Hematopoietic multipotent progenitor cell treated with erythropoietin and hydrocortisone succinate and interleukin-3 and kit ligand, for 4 days (in vitro differentiated cells): ENCODE measurements around the gene MCF2L2.

Experiments used
- DNase-seq: peaks from one replicate; pipeline ENCODE4 v3.0.0-alpha.2; 2015

The MCF2L2 gene

GRCh38 chr3:183158113-183158512, 270.3 kb downstream of the MCF2L2 start:
- DNase-seq: no peak

DNA sequence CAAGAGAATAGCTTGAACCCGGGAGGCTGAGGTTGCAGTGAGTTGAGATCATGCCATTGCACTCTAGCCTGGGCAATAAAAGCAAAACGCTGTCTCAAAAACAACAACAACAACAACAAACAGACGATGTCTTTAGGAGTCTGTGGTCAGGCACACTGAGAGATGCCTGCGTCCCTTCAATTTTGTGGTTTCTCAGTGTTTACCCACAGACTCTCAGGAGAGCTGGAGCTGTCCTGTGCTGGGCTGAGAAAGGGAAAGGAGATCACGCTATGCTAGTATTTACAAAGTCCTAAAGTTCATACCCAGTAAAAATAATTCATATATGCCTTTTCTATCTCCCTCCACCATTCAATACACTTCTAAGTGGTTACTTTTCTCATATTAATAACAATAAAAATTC, 272.2 kb downstream of the MCF2L2 start:
- no peak for DNase-seq

DNA sequence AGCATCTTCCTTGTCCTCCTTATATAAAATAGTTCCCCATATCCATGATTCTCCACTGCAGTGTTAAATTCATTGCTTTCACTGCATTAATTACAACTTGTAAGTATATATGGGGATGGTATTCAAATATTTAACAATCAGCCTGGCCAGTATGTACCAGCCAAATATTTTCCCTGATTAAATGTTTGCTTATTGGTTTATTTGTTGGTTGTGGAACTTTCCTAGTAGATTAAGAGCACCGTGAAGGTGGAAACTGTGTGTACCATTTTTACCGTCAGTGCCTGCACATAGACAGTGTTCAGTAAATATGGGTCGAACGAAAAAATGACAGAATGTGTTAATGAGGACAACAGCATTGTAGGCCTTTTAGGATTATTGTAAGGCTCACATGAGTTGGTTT, 272.9 kb downstream of the MCF2L2 start:
- no peak for DNase-seq

- no peak for DNase-seq
Measured at GRCh38 chr3:183153210-183153950, 275.0 kb downstream of the MCF2L2 start.

DNA sequence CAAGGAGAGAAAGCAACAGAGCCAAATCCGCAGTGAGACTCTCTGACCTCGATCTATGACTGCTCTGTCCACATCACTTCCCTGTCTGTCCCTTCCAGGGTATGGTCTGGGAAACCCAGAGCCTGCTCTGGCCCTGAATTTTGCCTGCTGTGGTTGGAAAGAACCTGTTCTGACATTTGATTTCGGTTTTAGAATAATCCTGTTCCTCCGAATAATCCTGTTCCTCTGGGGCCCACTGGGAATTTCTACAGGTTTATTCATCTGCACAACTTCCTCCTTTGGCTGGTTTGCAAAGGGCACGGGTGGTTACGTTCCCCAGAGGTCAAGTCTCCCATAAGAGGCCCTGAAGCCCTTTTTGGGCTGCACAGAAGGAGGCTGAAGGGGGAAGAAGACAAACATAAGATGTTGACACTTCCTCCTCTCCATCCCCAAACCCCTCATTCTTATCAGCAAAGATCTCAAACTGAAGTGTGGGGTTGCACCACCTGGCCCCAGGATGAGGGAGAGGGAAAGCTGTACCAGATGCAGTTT, 276.5 kb downstream of the MCF2L2 start:
- DNase-seq: peak; percentile 18

GRCh38 chr3:183151086-183151485, 277.3 kb downstream of the MCF2L2 start:
- DNase-seq: no peak

DNA sequence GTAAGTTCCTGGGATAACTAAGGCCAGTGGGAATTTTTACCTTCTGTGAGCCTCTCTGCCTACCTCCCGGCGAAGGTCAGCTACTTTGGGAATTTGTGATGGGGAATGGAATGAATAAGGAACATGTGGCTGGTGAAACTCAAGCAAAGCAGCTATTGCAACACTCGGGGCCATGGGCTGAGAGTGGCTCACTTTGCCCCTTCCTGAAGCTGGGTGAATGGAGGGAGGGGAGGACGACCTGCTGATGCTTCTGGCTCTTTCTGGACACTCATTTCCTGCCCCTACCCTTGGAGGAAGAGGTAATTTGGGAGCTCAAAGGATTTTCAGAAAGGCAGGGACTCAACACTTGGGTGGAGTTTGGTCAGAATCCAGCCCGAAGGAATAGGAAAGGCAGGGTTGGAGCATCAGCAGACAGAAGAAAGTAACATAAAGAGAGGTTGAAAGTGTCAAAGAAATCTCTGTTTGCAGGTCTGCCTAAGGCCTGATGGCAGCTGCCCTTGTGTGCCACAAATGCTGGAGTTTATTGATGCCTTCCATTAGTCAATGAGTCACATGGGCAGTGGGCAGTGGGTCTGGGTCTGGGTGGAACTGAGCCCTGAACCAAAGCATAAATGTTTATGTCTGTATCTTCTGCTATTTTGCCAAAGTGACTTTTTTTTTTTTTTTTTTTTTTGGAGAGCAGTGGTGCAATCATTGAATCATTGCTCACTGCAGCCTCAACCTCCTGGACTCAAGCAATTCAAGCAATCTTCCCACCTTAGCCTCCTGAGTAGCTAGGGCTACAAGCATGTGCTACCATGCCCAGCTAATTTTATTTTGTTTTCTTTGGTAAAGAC, 278.3 kb downstream of the MCF2L2 start:
- DNase-seq: no peak

DNA sequence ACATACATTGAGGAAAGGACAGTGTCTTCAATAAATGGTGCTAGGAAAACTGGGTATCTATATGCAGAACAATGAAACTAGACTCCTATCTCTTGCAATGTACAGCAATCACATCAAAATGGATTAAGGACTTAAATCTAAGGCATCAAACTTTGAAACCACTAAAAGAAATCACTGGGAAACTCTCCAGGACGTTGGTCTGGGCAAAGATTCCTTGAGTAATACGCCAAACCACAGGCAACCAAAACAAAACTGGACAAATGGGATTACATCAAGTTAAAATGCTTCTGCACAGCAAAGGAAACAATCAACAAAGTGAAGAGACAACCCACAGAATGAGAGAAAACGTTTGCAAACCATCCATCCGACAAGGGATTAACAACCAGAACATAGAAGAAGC, 280.4 kb downstream of the MCF2L2 start:
- no peak for DNase-seq

DNA sequence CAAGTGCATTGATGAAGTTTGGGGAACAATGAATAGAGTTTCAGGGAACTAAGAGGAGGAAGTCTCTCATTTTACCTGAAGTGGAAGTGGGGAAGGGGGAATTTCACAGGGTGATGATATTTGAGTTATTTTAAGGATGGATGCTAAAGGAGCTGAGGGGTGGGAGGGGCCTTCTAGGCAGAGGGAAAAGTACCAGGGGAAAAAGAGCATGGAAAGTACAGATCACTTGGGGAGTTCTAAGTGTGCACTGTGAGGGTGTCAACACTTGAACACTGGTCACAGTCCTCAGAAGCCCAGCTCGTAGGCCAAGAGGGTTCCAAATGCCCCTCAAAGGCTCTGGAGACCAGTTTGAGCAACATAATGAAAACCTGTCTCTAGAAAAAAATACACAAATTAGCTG, 284.1 kb downstream of the MCF2L2 start:
- no peak for DNase-seq

GRCh38 chr3:183142199-183142598, 286.2 kb downstream of the MCF2L2 start:
- DNase-seq: no peak

GRCh38 chr3:183134844-183135243, 293.6 kb downstream of the MCF2L2 start:
- no peak for DNase-seq

- DNase-seq: no peak
Measured at GRCh38 chr3:183132409-183132808, 296.0 kb downstream of the MCF2L2 start.

DNA sequence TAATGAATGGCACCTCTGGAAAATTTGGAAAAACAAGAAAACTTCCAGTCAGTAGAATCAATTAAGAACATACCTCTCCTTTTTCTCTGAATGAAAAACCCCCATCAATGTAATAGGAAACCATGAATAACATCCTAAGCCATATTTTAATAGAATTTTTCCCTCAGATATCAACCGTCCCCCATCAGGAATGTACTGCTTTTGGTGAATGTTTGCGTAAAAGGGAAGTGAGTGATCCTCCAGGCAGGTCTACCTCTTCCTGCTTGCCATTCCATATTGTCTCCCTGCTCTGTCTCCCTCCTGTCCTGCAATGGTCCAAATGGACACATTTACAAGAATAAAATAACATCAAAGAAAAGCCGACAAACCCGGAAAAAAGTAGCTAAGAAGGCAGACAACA, 296.7 kb downstream of the MCF2L2 start:
- no peak for DNase-seq

DNA sequence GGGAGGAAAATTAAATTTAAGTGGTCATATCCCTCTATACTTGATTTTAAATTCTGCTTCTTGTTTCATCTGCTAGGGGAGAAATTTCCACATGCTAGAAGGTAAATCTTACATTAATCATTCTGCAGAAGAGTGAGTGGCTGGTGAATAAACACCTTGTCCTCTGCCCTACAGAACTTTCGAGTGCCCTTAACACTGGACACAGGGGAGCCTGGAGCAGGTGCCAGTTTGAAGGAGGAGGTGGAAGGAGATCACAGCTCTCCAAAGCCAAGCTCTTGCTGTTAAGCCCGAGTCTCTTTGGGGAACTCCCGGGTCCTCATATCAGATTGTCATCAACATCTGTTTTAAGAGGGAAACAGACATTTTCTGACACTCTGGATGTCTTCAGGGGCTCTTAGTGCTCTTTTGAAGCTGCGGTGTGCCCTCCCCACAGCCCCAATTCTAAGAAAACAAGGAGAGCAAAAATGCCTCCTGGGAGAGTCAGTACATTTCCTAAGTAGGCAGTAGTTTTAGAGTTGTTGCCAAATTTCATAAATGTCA, 297.2 kb downstream of the MCF2L2 start:
- peak; percentile 44 for DNase-seq

DNA sequence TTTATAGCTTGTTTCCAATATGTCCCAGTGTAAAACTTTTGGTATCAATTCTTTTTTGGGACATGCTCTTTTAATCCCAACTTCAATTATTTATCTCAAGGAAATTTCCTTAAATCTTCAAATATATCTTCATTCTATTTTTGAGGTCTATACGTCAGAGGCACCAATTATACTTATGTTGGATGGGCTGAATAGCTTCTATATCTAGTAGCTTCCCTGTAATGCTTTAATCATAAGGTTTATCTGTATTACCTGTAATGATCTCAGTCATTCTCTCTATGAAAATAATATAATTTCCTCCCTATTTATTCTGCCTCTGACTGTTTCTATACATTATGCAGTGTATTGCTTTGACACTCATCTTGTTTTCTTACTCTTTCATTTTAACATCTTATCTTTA, 299.2 kb downstream of the MCF2L2 start:
- no peak for DNase-seq

DNA sequence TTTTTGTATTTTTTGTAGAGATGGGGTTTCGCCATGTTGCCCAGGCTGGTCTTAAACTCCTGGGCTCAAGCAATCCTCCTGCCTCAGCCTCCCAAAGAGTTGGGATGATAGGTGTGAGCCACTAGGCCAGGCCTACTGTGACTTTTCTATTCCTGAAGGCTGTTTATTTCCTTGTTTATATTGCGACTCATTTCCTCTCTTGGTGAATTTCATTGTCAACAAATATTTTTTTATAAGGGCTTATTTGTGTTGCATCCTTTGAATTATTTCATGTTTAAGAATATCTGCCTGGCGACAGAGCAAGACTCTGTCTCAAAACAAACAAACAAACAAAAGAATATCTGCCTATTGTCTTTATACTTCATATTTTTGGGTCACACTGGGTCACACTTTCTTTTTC, 299.7 kb downstream of the MCF2L2 start:
- DNase-seq: no peak
